Esophagus squamous epithelium (tissue), 5 donors: ENCODE data around the gene GZMM. TPM values are rescaled to one million over a fixed set of nuclear protein-coding genes. Genes with fewer than 3 reads are reported as not detected.

Experiments used
- DNase-seq: peaks from one replicate; lab custom pipeline; 2025; lab: John Stamatoyannopoulos, UW
- H3K27ac ChIP-seq, 4 donors: fragments of 200-600 bp; sonication (generic); one replicate each; pipeline ENCODE4 v1.5.1; 2016 to 2019; ENCODE audit warnings: mild to moderate bottlenecking in 1 of 4
- H3K27me3 ChIP-seq, 4 donors: fragments of 200-600 bp; sonication (generic); 1 replicate in 3 of 4; 2 replicates in 1 of 4; pipeline versions ENCODE4 v1.5.1 to v1.6.0; 2017 to 2021; ENCODE audit warnings: antibody characterized with exemption in 1 of 4
- H3K36me3 ChIP-seq, 3 donors: fragments of 200-600 bp; sonication (generic); one replicate each; pipeline ENCODE4 v1.5.1; 2016 to 2019
- H3K4me1 ChIP-seq, 3 donors: fragments of 200-600 bp; sonication (generic); one replicate each; pipeline ENCODE4 v1.5.1; 2017 to 2019
- H3K4me3 ChIP-seq, 4 donors: fragments of 200-600 bp; sonication (generic); 1 replicate in 3 of 4; 2 replicates in 1 of 4; pipeline ENCODE4 v1.5.1; 2016 to 2019; ENCODE audit warnings: mild to moderate bottlenecking in 2 of 4, moderate library complexity in 1 of 4
- H3K9me3 ChIP-seq, 3 donors: fragments of 200-600 bp; sonication (generic); one replicate each; pipeline ENCODE4 v1.5.1; 2016 to 2019
- POLR2A ChIP-seq, 4 donors: fragments of 450-650 bp; IDR thresholded peaks; one replicate each; pipeline ENCODE4 v1.6.1; 2017; ENCODE audit warnings: antibody characterized with exemption in 4 of 4, mild to moderate bottlenecking in 4 of 4, moderate library complexity in 3 of 4
- WGBS, 2 donors: methylation state at CpG; one replicate each; pipeline ENCODE4 v1.1.5; 2018; 5-methylcytosine and 5-hydroxymethylcytosine counted together
- intact Hi-C: fragments of 100-400 bp; cut with DNase I; formaldehyde crosslinking; loops from one replicate; pipeline ENCODE4 v1.15.0; 2022
- total RNA-seq, 4 donors: library from RNA; depleted of rRNA; stranded (reverse); fragments of >200 nt; gene quantifications; one replicate each; pipeline ENCODE4 v1.1.0, GENCODE V29; 2016
- TF ChIP-seq, protein P1 (sequence below), 6 experiments: fragments of 450-650 bp in 4 of 6; fragments of 200-600 bp in 2 of 6; sonication (generic) in 2 of 6; IDR thresholded peaks; one replicate each; pipeline ENCODE4 v1.5.1; 2016 to 2019; ENCODE audit warnings: antibody characterized with exemption in 6 of 6, mild to moderate bottlenecking in 4 of 6, moderate library complexity in 4 of 6
- donor health status: DM: yes; HTN: yes; CAD: no.

The GZMM gene
- total RNA-seq, 4 donors from 2014 or later, result 0.48 to 0.95 (median 0.57) TPM; not detected in 1

DNA sequence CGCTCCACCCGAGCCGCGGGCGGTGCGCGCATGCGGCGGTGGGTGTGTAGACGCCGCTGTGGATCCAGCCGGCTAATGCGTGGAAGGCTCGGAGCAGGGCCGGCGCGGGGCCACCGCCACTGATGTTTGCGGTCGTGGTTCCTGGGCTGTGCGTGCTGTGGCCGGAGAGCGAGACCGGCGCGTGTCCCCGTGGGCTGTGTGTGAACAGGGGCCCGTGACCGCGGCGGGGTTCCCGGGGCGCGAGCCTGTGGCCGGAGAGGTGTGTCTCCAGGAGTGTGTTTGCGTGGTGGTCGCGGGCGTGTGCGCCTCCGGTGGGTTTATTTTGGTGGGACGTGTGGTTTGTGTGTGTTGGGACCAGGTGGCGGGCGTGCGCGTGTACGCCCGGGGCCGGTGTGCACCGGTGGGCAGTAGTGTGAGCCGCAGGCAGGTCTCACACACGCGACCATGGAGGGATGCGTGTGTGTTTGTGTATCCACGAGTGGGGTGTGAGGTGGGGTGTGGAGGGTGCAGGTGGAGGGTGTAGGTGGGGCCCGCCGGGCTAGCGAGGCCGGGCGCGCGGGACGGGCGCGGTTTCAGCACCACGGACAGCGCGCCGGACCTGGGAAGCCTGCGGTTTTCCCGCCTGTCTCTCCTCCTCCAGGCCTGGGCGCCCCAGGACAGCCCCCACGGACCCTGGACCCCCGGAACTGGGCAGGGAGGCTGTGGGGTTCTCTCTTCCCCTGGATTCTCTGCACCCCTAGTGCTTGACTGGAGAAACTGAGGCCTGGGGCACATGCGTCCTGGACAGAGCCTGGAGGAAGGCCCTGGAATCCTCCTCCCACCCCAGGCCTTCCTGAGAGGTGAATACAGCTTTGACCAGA, 47.5 kb downstream of the GZMM start:
- TF ChIP-seq, protein P1, sequence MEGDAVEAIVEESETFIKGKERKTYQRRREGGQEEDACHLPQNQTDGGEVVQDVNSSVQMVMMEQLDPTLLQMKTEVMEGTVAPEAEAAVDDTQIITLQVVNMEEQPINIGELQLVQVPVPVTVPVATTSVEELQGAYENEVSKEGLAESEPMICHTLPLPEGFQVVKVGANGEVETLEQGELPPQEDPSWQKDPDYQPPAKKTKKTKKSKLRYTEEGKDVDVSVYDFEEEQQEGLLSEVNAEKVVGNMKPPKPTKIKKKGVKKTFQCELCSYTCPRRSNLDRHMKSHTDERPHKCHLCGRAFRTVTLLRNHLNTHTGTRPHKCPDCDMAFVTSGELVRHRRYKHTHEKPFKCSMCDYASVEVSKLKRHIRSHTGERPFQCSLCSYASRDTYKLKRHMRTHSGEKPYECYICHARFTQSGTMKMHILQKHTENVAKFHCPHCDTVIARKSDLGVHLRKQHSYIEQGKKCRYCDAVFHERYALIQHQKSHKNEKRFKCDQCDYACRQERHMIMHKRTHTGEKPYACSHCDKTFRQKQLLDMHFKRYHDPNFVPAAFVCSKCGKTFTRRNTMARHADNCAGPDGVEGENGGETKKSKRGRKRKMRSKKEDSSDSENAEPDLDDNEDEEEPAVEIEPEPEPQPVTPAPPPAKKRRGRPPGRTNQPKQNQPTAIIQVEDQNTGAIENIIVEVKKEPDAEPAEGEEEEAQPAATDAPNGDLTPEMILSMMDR (IDR thresholded peaks at IDR 0.05), result no peak
- TF ChIP-seq POLR2A (IDR thresholded peaks at IDR 0.05), result no peak
- DNase-seq, result no peak
- H3K27ac ChIP-seq, result no peak overlapping the region
- intact Hi-C loops, result no loop called here
- H3K9me3 ChIP-seq, result no peaks in the 10 kb centered on the region
- H3K27me3 ChIP-seq, result peaks cover 9 to 97% (median 21%) of the 10 kb centered on the region in 4 donors
- H3K4me1 ChIP-seq, result peaks cover 14 to 36% (median 28%) of the 10 kb centered on the region in 3 donors
- 27 to 47% methylated on average over 13 to 22 of the region's 75 CpGs for WGBS, 2 donors
- H3K36me3 ChIP-seq, result no peaks in the 10 kb centered on the region
- no peak overlapping the region for H3K4me3 ChIP-seq

DNA sequence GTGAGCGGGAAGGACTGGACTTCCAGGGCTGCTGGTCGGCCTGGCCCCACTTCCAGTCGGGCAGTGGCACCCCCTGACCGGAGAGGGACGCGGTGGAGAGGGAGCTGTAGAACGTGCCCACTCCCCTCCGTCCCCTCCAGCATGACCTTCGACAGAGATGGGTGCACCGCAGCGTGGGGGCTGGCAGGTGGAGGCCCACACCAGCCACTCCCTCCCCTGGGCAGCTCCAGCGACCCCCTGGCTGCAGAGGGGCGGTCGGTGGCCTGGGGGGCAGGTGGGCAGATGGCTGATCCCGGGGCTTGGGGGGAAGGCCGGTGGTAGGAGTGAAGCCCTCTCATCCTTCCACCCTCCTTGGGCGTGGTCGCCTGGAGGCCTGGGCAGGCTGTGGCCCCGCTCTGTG, 48.2 kb downstream of the GZMM start:
- peaks cover 9 to 97% (median 21%) of the 10 kb centered on the region in 4 donors for H3K27me3 ChIP-seq
- no peak for DNase-seq
- peaks cover 14 to 36% (median 28%) of the 10 kb centered on the region in 3 donors for H3K4me1 ChIP-seq
- no peaks in the 10 kb centered on the region for H3K9me3 ChIP-seq
- H3K4me3 ChIP-seq, result no peak overlapping the region
- intact Hi-C loops, result no loop called here
- no peak for TF ChIP-seq POLR2A (IDR thresholded peaks at IDR 0.05)
- TF ChIP-seq, protein P1 (IDR thresholded peaks at IDR 0.05), result no peak
- 74% methylated on average over 3 of the region's 19 CpGs; no CpG with 5 or more reads in 1 of the 2 donors for WGBS, 2 donors
- no peaks in the 10 kb centered on the region for H3K36me3 ChIP-seq
- H3K27ac ChIP-seq, result no peak overlapping the region

DNA sequence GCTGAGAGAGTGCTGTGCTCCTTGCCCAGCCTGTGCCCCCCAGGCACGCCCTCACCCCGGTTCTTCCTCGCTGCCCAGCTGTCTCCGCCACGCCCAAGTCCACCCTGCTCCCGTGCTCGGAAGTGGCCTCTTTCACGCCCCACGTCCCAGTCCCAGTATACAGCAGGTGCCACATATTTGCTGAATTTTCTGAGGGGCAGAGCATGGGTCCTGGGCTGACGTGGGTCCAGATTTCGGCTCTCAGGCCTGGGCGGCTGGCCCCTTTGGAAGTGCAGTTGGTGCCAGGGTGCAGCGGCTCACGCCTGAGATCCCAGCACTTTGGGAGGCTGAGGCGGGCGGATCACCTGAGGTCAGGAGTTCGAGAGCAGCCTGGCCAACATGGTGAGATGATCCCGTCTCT, 49.2 kb downstream of the GZMM start:
- H3K27ac ChIP-seq, result no peak overlapping the region
- intact Hi-C loops, result no loop called here
- peaks cover 9 to 91% (median 21%) of the 10 kb centered on the region in 4 donors for H3K27me3 ChIP-seq
- DNase-seq, result no peak
- H3K9me3 ChIP-seq, result no peaks in the 10 kb centered on the region
- WGBS, 2 donors, result 74 to 83% methylated on average over 8 to 11 of the region's 18 CpGs
- TF ChIP-seq, protein P1 (IDR thresholded peaks at IDR 0.05), result no peak
- no peak for TF ChIP-seq POLR2A (IDR thresholded peaks at IDR 0.05)
- H3K4me3 ChIP-seq, result no peak overlapping the region
- H3K36me3 ChIP-seq, result no peaks in the 10 kb centered on the region
- H3K4me1 ChIP-seq, result peaks cover 12 to 31% (median 27%) of the 10 kb centered on the region in 3 donors

DNA sequence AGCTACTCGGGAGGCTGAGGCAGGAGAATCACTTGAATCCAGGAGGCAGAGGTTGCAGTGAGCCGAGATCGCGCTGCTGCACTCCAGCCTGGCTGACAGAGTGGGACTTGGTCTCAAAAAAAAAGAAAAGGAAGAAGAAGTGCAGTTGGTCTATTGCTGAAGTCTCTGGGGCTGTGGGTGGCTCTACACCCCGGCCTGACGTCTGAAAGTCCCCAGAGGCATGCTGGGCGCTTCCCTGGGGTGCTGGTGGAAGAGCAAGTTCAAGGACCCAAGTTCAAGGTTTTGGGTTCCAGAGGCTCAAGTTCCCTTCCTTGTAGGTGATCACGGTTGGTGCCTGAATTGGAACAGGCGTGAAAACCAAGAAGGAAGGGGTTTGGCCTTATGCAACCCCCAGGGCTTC, 49.7 kb downstream of the GZMM start:
- H3K27ac ChIP-seq, result no peak overlapping the region
- no peak overlapping the region for H3K4me3 ChIP-seq
- peaks cover 9 to 91% (median 18%) of the 10 kb centered on the region in 4 donors for H3K27me3 ChIP-seq
- no peaks in the 10 kb centered on the region for H3K9me3 ChIP-seq
- H3K4me1 ChIP-seq, result peaks cover 8 to 26% (median 22%) of the 10 kb centered on the region in 3 donors
- no peak for TF ChIP-seq POLR2A (IDR thresholded peaks at IDR 0.05)
- TF ChIP-seq, protein P1 (IDR thresholded peaks at IDR 0.05), result no peak
- DNase-seq, result no peak
- 37 to 43% methylated on average over 4 to 8 of the region's 9 CpGs for WGBS, 2 donors
- H3K36me3 ChIP-seq, result no peaks in the 10 kb centered on the region
- intact Hi-C loops, result no loop called here

DNA sequence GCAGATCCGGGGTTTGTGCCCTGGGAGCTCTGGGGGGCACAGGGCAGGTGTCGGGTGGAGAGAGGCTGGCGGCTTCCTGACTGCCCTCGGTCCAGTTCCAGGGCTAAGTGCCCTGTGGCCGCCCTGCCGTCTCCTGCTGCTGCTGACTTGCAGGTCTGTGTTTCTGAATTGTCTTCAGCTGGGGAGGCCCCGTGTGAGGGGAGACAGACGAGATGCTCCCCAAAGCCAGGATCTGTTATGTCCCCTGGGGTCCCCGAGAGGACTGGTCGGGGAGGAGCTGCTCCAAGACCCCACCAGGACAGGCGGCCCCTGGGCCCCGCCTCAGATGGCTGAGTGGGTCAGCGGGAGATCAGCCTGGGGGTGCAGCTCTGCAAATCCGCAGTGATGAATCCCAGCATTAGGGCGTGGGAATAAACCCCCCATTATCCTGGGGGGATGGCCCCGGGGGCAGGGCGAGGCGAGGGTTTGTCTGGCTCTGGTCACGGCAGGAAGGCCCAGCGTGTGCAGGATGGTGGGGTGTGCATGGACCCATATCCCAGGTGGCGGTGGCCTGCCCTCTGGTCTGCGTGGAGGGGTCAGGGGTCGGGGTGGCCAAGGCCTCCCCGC, 50.5 kb downstream of the GZMM start:
- no peak for DNase-seq
- Histone ChIP-seq H3K4me3 (no peak overlapping the region), H3K9me3 (no peaks in the 10 kb centered on the region), H3K36me3 (no peaks in the 10 kb centered on the region), H3K27me3 (peaks cover 9 to 82% (median 10%) of the 10 kb centered on the region in 4 donors), H3K27ac (no peak overlapping the region), H3K4me1 (peaks cover under 1 to 18% (median 15%) of the 10 kb centered on the region in 3 donors)
- 56% methylated on average over 5 of the region's 24 CpGs; no CpG with 5 or more reads in 1 of the 2 donors for WGBS, 2 donors
- TF ChIP-seq, protein P1 (IDR thresholded peaks at IDR 0.05), result no peak
- TF ChIP-seq POLR2A (IDR thresholded peaks at IDR 0.05), result no peak
- intact Hi-C loops, result no loop called here
